Measurements from ENCODE around the gene TTC29.
"Not testable (repeated sequence)": the region's sequence is repeated elsewhere in the genome, so short reads cannot be mapped to it uniquely, and the experiment has no call there.

Gene TTC29

GRCh38 chr4:146857298-146857697 is 88.4 kb downstream of the TTC29 start:
- DNase-seq (ENCODE audit: low read depth in 3 of 3), result no peak

DNA sequence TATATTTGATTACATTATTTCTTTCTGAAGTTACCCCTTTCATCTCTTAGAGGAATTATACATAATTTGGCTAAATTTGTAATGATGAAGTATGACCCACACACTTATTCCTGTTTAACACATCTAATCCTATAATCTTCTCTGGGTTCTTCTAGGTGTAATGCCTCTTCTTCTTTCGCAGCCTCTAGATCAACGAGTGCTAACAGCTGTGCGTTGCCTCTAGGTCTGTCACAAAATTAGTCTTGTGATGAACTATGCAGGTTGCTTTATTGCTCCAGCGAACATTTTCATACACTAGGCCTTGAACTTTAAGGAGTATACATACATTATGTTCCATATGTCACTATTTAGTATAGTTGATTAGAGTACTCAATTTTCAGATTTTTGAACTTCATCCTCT is 89.9 kb downstream of the TTC29 start:
- DNase-seq (ENCODE audit: low read depth in 3 of 3), result no peak

GRCh38 chr4:146852360-146852759 is 93.3 kb downstream of the TTC29 start:
- no peak for DNase-seq (ENCODE audit: low read depth in 3 of 3)

- no peak for DNase-seq (ENCODE audit: low read depth in 3 of 3)
Observed at GRCh38 chr4:146847345-146847744, 98.3 kb downstream of the TTC29 start.

DNA sequence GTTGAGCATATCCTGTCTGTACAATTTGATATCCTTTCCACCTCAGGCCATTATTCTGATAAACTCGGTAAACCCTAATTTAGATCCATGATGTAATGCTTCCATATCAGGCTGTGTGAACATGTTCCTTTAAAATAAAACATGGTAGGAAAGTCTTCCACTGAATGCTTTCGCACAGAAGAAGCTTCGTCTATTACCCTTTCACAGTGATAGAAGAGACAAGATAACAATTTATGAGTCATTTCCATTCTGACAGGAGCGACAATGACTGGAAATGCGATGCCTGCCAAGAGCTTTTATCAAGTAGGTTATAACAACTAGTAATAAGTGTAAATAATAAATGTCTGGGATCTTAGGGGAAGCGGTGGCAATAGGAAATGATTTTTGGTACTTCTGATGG is 98.8 kb downstream of the TTC29 start:
- DNase-seq (ENCODE audit: low read depth in 3 of 3), result no peak

DNA sequence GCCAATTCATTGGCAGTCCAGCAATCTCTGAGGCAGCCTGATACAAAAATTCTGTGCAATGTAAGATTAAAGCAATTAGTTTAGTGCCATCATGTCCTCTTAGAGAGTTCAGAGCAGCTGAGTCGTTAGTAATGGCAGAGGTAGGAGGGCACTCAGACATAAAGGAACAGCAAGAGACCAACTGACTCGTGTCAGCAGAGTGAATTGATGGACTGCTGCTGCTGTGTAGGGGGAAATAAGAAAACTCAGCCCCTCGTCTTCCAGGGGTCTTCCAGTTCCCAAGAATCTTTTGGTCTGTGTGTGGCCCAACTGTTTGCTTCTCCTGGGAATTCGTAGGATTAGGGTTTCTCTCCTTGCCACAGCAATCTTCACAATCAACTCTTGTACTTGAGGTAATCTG is 100.9 kb downstream of the TTC29 start:
- no peak for DNase-seq (ENCODE audit: low read depth in 3 of 3)

DNA sequence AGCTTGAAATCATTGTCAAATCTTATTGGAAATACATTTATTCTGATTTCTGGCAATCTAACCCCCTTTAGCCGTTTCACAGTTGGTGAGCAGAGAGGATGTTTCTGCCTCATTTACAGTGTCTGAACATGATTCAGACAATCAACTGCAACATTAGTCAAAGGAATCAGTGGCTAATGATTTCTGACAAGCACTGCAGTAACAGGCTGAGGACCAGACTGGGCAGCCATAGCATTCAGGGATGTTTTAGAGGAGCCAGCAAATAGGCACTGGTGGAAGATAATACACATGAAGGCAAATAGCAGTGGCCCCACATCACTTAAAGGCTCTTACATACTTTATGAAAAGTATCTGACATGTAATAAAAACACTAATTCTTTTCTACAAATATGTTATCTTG is 102.8 kb downstream of the TTC29 start:
- DNase-seq (ENCODE audit: low read depth in 3 of 3), result no peak

DNA sequence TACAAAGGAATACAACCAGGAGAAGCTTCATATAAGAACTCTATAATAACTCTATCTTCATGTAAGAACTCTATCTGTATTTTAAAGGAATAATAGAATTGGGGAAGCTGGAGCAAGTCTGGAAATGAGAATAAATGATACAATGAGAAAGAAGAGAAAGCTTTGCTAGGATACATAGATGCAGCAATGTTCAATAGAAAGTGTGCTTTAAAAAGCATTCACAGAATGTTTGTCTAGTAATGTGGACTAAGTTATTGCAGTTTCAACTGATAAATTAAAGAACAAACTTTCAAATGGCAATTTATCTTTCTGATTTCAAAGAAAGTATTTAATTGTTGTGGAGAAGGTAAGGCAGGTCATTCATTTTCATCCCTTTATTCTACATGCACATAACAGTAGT is 104.9 kb downstream of the TTC29 start:
- no peak for DNase-seq (ENCODE audit: low read depth in 3 of 3)

GRCh38 chr4:146835096-146835495 is 110.6 kb downstream of the TTC29 start:
- DNase-seq (ENCODE audit: low read depth in 3 of 3), result no peak

GRCh38 chr4:146834263-146835034 is 111.2 kb downstream of the TTC29 start:
- no peak for DNase-seq (ENCODE audit: low read depth in 3 of 3)

DNA sequence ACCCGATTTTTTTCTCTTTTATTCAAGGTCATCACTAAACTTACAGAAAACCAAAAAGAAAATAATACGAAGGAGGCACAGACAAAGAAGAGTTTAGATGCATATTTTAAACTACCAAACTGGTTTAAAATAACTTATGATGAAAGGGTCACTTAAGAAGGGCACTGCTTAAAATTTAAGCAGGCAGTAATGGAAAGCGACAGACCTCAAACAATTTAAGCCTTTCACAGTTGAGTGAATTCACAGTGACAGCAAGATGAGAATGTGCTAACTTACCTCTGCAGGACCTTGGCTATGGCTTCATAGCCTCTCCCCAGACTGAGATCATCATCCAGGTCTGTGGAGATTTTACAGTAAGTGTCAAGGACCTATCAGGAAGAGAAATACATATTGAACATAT is 112.1 kb downstream of the TTC29 start:
- no peak for DNase-seq (ENCODE audit: low read depth in 3 of 3)

- not testable (repeated sequence) for DNase-seq (ENCODE audit: low read depth in 3 of 3)
Observed at GRCh38 chr4:146822980-146823379, 122.7 kb downstream of the TTC29 start.

DNA sequence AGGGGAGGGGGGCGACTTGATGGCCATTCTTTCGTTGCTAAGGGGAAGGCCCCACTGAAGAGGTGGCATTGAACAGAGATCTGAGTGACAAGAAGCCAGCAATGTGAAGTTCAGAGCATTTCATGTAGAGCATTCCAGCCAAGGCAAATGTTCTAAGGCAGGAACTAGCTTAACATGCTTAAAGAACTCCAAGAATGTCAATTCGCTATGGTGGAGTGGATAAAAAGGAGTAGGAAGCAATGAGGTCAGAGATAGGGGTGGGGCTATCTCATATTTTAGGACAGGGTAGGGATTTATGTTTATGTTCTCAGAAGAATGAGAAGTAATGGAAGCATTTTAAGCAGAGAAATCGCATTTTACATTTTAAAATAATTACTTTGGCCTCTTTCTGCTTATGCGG is 130.9 kb downstream of the TTC29 start:
- no peak for DNase-seq (ENCODE audit: low read depth in 3 of 3)

DNA sequence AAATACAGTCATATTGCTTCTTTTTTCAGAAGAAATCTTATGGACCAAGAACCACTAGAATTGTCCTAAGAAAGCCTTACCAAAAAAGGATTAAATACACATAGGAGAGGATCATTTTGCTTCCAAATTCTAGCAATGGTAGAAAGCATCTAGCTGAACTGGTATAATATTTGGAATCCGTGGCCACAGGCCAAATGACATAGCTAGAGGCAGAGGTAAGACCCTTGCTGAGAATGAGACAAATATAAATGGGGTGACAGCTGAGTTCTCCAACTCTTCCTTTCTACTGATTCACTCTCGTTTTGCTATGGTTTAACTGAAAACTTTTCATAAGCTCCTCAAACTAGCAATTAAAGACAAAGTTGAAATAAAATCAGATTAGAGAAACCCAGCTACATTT is 150.0 kb downstream of the TTC29 start:
- no peak for DNase-seq (ENCODE audit: low read depth in 3 of 3)

DNA sequence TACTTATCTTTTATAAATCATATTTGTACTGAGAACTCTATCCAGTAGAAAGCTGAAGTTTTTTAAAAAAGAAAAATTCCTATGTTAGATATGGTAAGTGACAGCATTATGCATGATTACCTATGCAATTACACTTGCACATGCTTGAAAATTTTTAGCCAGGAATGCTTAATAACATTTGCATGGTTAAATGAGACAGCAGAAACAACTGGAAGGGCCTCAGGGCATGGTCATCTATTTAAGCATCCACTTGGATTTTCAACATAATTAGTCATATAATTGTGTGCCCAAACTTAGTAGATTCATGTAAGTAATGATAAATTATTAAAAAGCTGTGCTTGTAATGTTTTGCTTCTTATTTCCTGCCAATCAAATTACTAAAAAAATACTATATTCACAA is 151.9 kb downstream of the TTC29 start:
- no peak for DNase-seq (ENCODE audit: low read depth in 3 of 3)

GRCh38 chr4:146791439-146791838 is 154.2 kb downstream of the TTC29 start:
- DNase-seq (ENCODE audit: low read depth in 3 of 3), result no peak

GRCh38 chr4:146790515-146790914 is 155.1 kb downstream of the TTC29 start:
- DNase-seq (ENCODE audit: low read depth in 3 of 3), result no peak

GRCh38 chr4:146787731-146788130 is 157.9 kb downstream of the TTC29 start:
- DNase-seq (ENCODE audit: low read depth in 3 of 3), result no peak

DNA sequence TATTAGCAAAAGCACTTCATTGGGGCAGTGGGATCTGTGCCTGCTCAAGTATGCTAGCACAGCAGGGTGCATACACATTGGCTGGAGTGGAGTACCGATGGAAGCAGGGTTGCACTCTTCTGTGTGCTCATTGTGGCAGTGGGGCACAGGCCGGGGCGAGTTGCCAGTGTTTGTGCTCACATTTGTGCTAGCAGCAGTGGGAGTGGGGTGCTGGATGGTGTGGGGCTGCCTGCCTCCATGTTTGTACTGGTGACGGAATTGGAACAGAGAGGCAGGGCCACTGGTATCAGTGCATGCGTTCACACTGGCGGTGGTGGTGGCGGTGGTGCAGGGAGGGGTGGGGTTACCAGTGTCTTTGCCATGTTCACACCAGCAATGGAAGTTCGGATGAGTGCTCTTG is 169.0 kb downstream of the TTC29 start:
- DNase-seq (ENCODE audit: low read depth in 3 of 3), result no peak

DNA sequence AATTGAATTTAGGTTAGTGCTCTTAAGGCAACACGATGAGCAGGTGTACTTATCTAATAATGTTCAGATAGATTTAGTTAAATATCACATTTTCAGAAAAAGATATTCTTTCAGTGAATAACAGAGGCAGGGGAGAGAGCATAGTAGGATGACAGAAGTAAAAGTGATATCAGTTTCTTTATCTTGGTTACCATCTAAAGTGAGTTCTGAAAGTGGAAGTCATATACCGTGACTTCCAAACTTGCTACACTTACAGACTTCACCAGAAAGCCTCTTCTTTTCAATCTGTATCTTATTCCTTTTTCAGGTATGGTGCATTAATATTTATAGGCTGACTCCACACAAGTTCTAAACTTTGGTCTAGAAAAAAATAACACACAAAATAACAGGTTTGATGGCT is 182.1 kb downstream of the TTC29 start:
- no peak for DNase-seq (ENCODE audit: low read depth in 3 of 3)

GRCh38 chr4:146762016-146762415 is 183.6 kb downstream of the TTC29 start:
- DNase-seq (ENCODE audit: low read depth in 3 of 3), result no peak

- DNase-seq (ENCODE audit: low read depth in 3 of 3), result no peak
Observed at GRCh38 chr4:146742416-146742815, 203.2 kb downstream of the TTC29 start.

- DNase-seq (ENCODE audit: low read depth in 3 of 3), result no peak
Observed at GRCh38 chr4:146739182-146739581, 206.5 kb downstream of the TTC29 start.

- DNase-seq (ENCODE audit: low read depth in 3 of 3), result not testable (repeated sequence)
Observed at GRCh38 chr4:146723519-146723918, 222.1 kb downstream of the TTC29 start.

All from stimulated activated CD4-positive, alpha-beta T cell treated with anti-CD3 and anti-CD28 coated beads, TNF-alpha, amount 100 ng/mL, for 24 hours (primary cell).